Psoas muscle (tissue), 8 donors: ENCODE data around the gene UNC5B. TPM values are rescaled to one million over a fixed set of nuclear protein-coding genes. Genes with fewer than 3 reads are reported as not detected.

ENCODE experiments used
- ATAC-seq, 4 donors: fragments of 200-7000 bp; cut with Tn5 transposase; one replicate each; pipeline ENCODE4 v1.9.1; 2020; ENCODE audit warnings: moderate library complexity in 3 of 4, mild to moderate bottlenecking in 2 of 4
- DNase-seq, 2 donors: peaks; one replicate each; pipeline ENCODE4 v3.0.0-alpha.2; 2020
- H3K27ac ChIP-seq: fragments of 200-600 bp; one replicate; pipeline ENCODE4 v1.8.0; 2022
- H3K27me3 ChIP-seq, 3 donors: fragments of 200-600 bp in 1 of 3; one replicate each; pipeline versions ENCODE4 v1.6.1 to v1.8.0; 2013 to 2022; ENCODE audit warnings: low read length in 2 of 3, mild to moderate bottlenecking in 2 of 3, moderate library complexity in 1 of 3; ENCODE audit not compliant: insufficient read depth in 3 of 3
- H3K36me3 ChIP-seq, 2 donors: fragments of 200-600 bp in 1 of 2; one replicate each; pipeline versions ENCODE4 v1.6.1 to v1.8.0; 2013 to 2022; ENCODE audit warnings: low read depth in 1 of 2, mild to moderate bottlenecking in 1 of 2, moderate library complexity in 1 of 2; ENCODE audit not compliant: insufficient read depth in 1 of 2
- H3K4me1 ChIP-seq: fragments of 200-600 bp; one replicate; pipeline ENCODE4 v1.8.0; 2022
- H3K4me3 ChIP-seq: fragments of 200-600 bp; one replicate; pipeline ENCODE4 v1.8.0; 2022; ENCODE audit warnings: mild to moderate bottlenecking
- H3K9me3 ChIP-seq: fragments of 200-600 bp; one replicate; pipeline ENCODE4 v1.8.0; 2022
- CTCF ChIP-seq: fragments of 200-600 bp; IDR thresholded peaks from one replicate; pipeline ENCODE4 v1.8.0; 2022; ENCODE audit warnings: antibody characterized with exemption
- WGBS, 3 donors: extraction: QIAGEN DNeasy Blood & Tissue Kit; methylation state at CpG; one replicate each; pipeline versions ENCODE4 v1.1.6 to v1.1.7; 2013; 5-methylcytosine and 5-hydroxymethylcytosine counted together
- intact Hi-C, 2 donors: fragments of 100-400 bp; cut with DNase I; formaldehyde crosslinking; loops; one replicate each; pipeline versions ENCODE4 v1.11.0 to v1.14.2; 2022
- polyA plus RNA-seq, 3 donors: library from polyadenylated mRNA; stranded (reverse); fragments of 200-250 nt; gene quantifications; one replicate each; pipeline ENCODE4 v1.2.3, GENCODE V29; 2013
- total RNA-seq, 4 donors: library from RNA; stranded (reverse); fragmentation: NEBNext Ultra II Directional in 2 of 4; extraction: Animal tissue kit (Norgen Biotek cat#: 25700) in 2 of 4; gene quantifications; one replicate each; pipeline versions ENCODE4 v1.2.1 to v1.2.4, GENCODE V29; 2021 to 2023
- donor health status: healthy with polysubstance abuse.
- donor health status: DM: no; HTN: no; CAD: no; lungs with moderate emphysema.
- donor health status: Bipolar disorder and iron deficiency.
- donor health status: healthy.
- donor health status: DM: yes; HTN: yes; CAD: no.
- donor health status: DM: no; HTN: no; CAD: no.
- donor health status: DM: no; HTN: no; CAD: no.
- donor health status: DM: yes; HTN: yes; CAD: no.

UNC5B gene
- total and polyA plus RNA-seq, 7 donors: 0.65 to 5.7 (median 1.3) TPM

GRCh38 chr10:71283876-71284275 lies 71.5 kb downstream of the UNC5B start:
- H3K9me3 ChIP-seq: no peaks in the 10 kb centered on the region
- no peak overlapping the region for H3K4me3 ChIP-seq
- DNase-seq: no peak
- no peaks in the 10 kb centered on the region for H3K4me1 ChIP-seq
- TF ChIP-seq CTCF: no peak
- H3K36me3 ChIP-seq: no peaks in the 10 kb centered on the region
- intact Hi-C loops: loop anchor here (2.0 to 5.0 kb wide), 3 partner anchors 72 to 379 kb away; partner anchors contain the start of gene UNC5B (in 1 of the 2)
- no peak for ATAC-seq
- no peak overlapping the region for H3K27ac ChIP-seq
- 90 to 95% (median 92%) methylated on average over 9 to 10 of the region's 10 CpGs for whole genome bisulfite sequencing, 3 donors
- peaks cover 0 to 4% (median 0%) of the 10 kb centered on the region in 3 donors for H3K27me3 ChIP-seq

- no peak overlapping the region for H3K27ac ChIP-seq
- intact Hi-C loops: loop anchor here (2.0 to 5.0 kb wide), 2 partner anchors 72 to 360 kb away; partner anchors contain the start of gene UNC5B (in 1 of the 2)
- no peak for TF ChIP-seq CTCF
- H3K9me3 ChIP-seq: no peaks in the 10 kb centered on the region
- no peaks in the 10 kb centered on the region for H3K36me3 ChIP-seq
- H3K4me3 ChIP-seq: no peak overlapping the region
- ATAC-seq (peak in 2 of 4 donors; percentile 6 to 36), DNase-seq (no peak)
- H3K4me1 ChIP-seq: no peaks in the 10 kb centered on the region
- WGBS, 3 donors: 87 to 91% (median 90%) methylated on average over 16 to 19 of the region's 19 CpGs
- peaks cover 0 to 4% (median 0%) of the 10 kb centered on the region in 3 donors for H3K27me3 ChIP-seq
Measured at GRCh38 chr10:71284544-71285179, 72.3 kb downstream of the UNC5B start.

DNA sequence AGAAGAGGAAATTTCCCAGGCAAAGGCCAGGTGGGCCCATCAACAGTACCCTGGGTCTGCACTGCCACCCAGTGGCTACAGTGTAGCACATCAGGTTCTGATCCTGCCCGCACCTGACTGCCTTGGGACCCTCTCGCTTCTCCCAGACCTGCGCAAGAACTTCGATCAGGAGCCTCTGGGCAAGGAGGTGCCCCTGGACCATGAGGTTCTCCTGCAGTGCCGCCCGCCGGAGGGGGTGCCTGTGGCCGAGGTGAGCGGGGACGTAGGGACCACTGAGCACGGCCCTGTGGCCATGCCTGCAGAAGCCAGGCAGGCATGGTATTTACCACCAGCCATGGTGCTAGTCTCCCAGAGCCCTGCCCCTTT lies 72.8 kb downstream of the UNC5B start:
- WGBS, 3 donors: 55 to 63% (median 62%) methylated on average over 11 of the region's 11 CpGs
- Histone ChIP-seq H3K27me3 (peaks cover 0 to 4% (median 0%) of the 10 kb centered on the region in 3 donors), H3K27ac (no peak overlapping the region), H3K9me3 (no peaks in the 10 kb centered on the region), H3K4me3 (no peak overlapping the region), H3K4me1 (no peaks in the 10 kb centered on the region), H3K36me3 (no peaks in the 10 kb centered on the region)
- DNase-seq: peak; percentile 48 to 76
- peak; percentile 79 to 90 (median 82) for ATAC-seq
- intact Hi-C loops: loop anchor here in 1 of 2 donors (2.0 kb wide), 1 partner anchor 360 kb away; no protein-coding TSS in a partner anchor
- peak; percentile 80 for TF ChIP-seq CTCF

- 74 to 86% (median 84%) methylated on average over 4 of the region's 4 CpGs for WGBS, 3 donors
Measured at GRCh38 chr10:71285986-71286385, 73.6 kb downstream of the UNC5B start.

More at GRCh38 chr10:71285986-71286385, 73.6 kb downstream of the UNC5B start:
- intact Hi-C loops: loop anchor here (2.0 kb wide), 1 partner anchor 361 kb away; no protein-coding TSS in a partner anchor
- H3K4me3 ChIP-seq: no peak overlapping the region
- H3K4me1 ChIP-seq: no peaks in the 10 kb centered on the region
- ATAC-seq: no peak
- no peak for TF ChIP-seq CTCF
- no peak overlapping the region for H3K27ac ChIP-seq
- H3K27me3 ChIP-seq: peaks cover 0 to 4% (median 0%) of the 10 kb centered on the region in 3 donors
- no peaks in the 10 kb centered on the region for H3K36me3 ChIP-seq
- DNase-seq: no peak
- no peaks in the 10 kb centered on the region for H3K9me3 ChIP-seq
